ENCODE measurements around the gene SPACA7. TPM values are rescaled to one million over a fixed set of nuclear protein-coding genes. Genes with fewer than 3 reads are reported as not detected.

Gene SPACA7
- polyA plus RNA-seq, 3 donors = not detected

DNA sequence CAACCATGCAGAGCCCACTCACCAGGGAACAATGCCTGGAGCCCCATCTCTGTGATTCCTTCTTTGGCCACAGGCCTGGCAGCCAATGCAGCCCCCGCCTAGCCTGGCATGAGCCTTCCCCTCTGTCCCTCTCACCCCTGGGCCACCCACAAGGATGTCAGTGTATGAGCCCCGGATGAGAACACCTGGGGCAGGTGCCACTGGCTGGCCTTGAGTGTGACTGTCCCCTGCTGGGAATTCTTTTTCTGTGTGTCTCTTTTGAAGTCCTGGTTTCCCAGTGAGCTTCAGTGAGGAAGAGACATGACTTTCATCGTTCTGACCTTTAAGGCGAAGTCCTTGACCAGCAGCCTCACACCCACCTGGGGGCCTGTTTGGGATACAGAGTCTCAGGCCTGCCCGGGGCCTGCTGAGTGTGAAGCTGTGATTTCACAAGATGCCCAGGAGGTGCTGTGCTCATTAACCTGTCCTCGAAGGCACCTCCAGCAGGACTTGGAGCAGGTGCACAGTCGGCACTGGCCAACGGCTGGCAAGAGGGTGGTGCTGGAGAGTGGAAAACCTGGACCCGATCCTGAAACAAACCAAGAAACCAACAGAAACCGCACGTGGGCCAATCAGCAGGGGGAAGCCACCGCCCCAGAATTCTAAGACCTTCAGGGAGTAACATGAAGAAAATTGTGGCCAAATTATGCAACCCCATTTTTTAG lies 27.4 kb upstream of the SPACA7 start:
- Histone ChIP-seq H3K27ac (ENCODE audit: low read depth in 1 of 2, low read length in 2 of 2) (no peak overlapping the region), H3K4me1 (ENCODE audit: control insufficient read depth in 1 of 2, insufficient read depth in 2 of 2, low read length in 2 of 2) (no peaks in the 10 kb centered on the region), H3K9ac (ENCODE audit: insufficient read depth, low read length, poor library complexity, severe bottlenecking) (no peak overlapping the region), H3K79me2 (ENCODE audit: insufficient read depth, low read length) (no peaks in the 10 kb centered on the region), H3K27me3 (ENCODE audit: control insufficient read depth in 2 of 2, insufficient read depth in 2 of 2, low read length in 2 of 2) (peaks cover 6 to 23% of the 10 kb centered on the region in 2 donors), H3K9me3 (replicated peaks in 1 of 2; ENCODE audit: control insufficient read depth in 1 of 2, insufficient read depth in 1 of 2, low read length in 2 of 2) (peaks cover 0 to 6% of the 10 kb centered on the region in 2 donors), H3K4me3 (replicated peaks in 1 of 3; ENCODE audit: low read depth in 2 of 3, low read length in 3 of 3) (no peak overlapping the region), H2AFZ (ENCODE audit: insufficient read depth, low read depth, low read length, poor library complexity, severe bottlenecking) (no peak overlapping the region), H4K20me1 (ENCODE audit: insufficient read depth, low read length) (no peaks in the 10 kb centered on the region), H3K4me2 (replicated peaks; ENCODE audit: extremely low read depth, low read length, poor library complexity, severe bottlenecking) (no peak overlapping the region), H3K36me3 (replicated peaks in 1 of 2; ENCODE audit: control insufficient read depth in 1 of 2, insufficient read depth in 2 of 2, low read length in 2 of 2) (no peaks in the 10 kb centered on the region)
- Mint-ChIP-seq H3K36me3 (no peaks in the 10 kb centered on the region), H3K27me3 (ENCODE audit: low read depth in 3 of 3) (peaks cover 33 to 40% (median 39%) of the 10 kb centered on the region in 3 donors), H3K27ac (no peak overlapping the region), H3K9me3 (peaks cover 0 to 2% (median under 1%) of the 10 kb centered on the region in 7 donors), H3K4me1 (no peaks in the 10 kb centered on the region), H3K4me3 (peak overlapping the region in 1 of 2 donors; percentile 61)
- 88% methylated on average over 11 of the region's 12 CpGs for WGBS (ENCODE audit: insufficient coverage)
- DNase-seq = no peak
- intact Hi-C loops (cut with micrococcal nuclease) = no loop called here
- TF ChIP-seq, protein P1, sequence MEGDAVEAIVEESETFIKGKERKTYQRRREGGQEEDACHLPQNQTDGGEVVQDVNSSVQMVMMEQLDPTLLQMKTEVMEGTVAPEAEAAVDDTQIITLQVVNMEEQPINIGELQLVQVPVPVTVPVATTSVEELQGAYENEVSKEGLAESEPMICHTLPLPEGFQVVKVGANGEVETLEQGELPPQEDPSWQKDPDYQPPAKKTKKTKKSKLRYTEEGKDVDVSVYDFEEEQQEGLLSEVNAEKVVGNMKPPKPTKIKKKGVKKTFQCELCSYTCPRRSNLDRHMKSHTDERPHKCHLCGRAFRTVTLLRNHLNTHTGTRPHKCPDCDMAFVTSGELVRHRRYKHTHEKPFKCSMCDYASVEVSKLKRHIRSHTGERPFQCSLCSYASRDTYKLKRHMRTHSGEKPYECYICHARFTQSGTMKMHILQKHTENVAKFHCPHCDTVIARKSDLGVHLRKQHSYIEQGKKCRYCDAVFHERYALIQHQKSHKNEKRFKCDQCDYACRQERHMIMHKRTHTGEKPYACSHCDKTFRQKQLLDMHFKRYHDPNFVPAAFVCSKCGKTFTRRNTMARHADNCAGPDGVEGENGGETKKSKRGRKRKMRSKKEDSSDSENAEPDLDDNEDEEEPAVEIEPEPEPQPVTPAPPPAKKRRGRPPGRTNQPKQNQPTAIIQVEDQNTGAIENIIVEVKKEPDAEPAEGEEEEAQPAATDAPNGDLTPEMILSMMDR (IDR thresholded peaks at IDR 0.05) = no peak

DNA sequence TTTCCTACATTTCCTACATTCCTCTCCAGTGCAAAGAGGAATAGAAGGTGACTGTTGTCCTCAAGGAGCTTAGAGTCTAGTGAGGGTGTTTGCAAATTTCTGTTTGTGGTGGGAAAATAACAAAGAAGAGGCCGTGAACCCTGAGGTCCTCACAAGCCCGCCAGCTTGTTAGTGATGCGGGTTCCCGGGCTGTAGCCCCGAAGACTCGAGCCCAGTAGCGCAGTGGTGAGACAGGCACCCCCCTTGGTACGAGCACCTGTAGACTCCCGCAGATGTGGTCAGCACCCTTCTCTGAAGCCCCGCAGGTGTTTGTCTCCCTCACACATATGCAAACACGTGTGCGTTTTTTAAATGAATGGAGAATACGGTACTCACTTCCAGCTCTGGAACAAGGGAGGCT lies 26.5 kb upstream of the SPACA7 start:
- H3K4me1 Mint-ChIP-seq = no peaks in the 10 kb centered on the region
- no peak overlapping the region for H3K4me3 Mint-ChIP-seq
- no peak overlapping the region for H3K27ac ChIP-seq (ENCODE audit: low read depth in 1 of 2, low read length in 2 of 2)
- no peak overlapping the region for H3K9ac ChIP-seq (ENCODE audit: insufficient read depth, low read length, poor library complexity, severe bottlenecking)
- peaks cover 6 to 23% of the 10 kb centered on the region in 2 donors for H3K27me3 ChIP-seq (ENCODE audit: control insufficient read depth in 2 of 2, insufficient read depth in 2 of 2, low read length in 2 of 2)
- TF ChIP-seq, protein P1 (IDR thresholded peaks at IDR 0.05) = no peak
- H3K27me3 Mint-ChIP-seq (ENCODE audit: low read depth in 3 of 3) = peaks cover 29 to 36% (median 35%) of the 10 kb centered on the region in 3 donors
- no peaks in the 10 kb centered on the region for H3K36me3 Mint-ChIP-seq
- H3K27ac Mint-ChIP-seq = no peak overlapping the region
- 76% methylated on average over 9 of the region's 13 CpGs for WGBS (ENCODE audit: insufficient coverage)
- no peaks in the 10 kb centered on the region for H3K79me2 ChIP-seq (ENCODE audit: insufficient read depth, low read length)
- no peaks in the 10 kb centered on the region for H3K4me1 ChIP-seq (ENCODE audit: control insufficient read depth in 1 of 2, insufficient read depth in 2 of 2, low read length in 2 of 2)
- no peak overlapping the region for H3K4me2 ChIP-seq (replicated peaks; ENCODE audit: extremely low read depth, low read length, poor library complexity, severe bottlenecking)
- intact Hi-C loops (cut with micrococcal nuclease) = no loop called here
- DNase-seq = no peak
- peaks cover 0 to 6% of the 10 kb centered on the region in 2 donors for H3K9me3 ChIP-seq (replicated peaks in 1 of 2; ENCODE audit: control insufficient read depth in 1 of 2, insufficient read depth in 1 of 2, low read length in 2 of 2)
- peaks cover 0 to 2% (median 0%) of the 10 kb centered on the region in 7 donors for H3K9me3 Mint-ChIP-seq
- H3K36me3 ChIP-seq (replicated peaks in 1 of 2; ENCODE audit: control insufficient read depth in 1 of 2, insufficient read depth in 2 of 2, low read length in 2 of 2) = no peaks in the 10 kb centered on the region
- no peak overlapping the region for H2AFZ ChIP-seq (ENCODE audit: insufficient read depth, low read depth, low read length, poor library complexity, severe bottlenecking)
- no peak overlapping the region for H3K4me3 ChIP-seq (replicated peaks in 1 of 3; ENCODE audit: low read depth in 2 of 3, low read length in 3 of 3)
- H4K20me1 ChIP-seq (ENCODE audit: insufficient read depth, low read length) = no peaks in the 10 kb centered on the region

Measured in CD14-positive monocyte (primary cell).